Mesenchymal stem cell (in vitro differentiated cells and primary cell): ENCODE results near the gene PXT1.

Experiments used
- DNase-seq: peaks from one replicate; pipeline ENCODE4 v3.0.0-alpha.2; 2013
- H2AFZ ChIP-seq: one replicate; pipeline ENCODE4 v1.6.1; 2013; ENCODE audit warnings: low read depth, mild to moderate bottlenecking, control low read depth, inconsistent platforms, low read length, moderate library complexity
- H2AK5ac ChIP-seq: 2 replicates; pipeline ENCODE4 v1.6.1; 2013; ENCODE audit warnings: low read length, moderate library complexity, mild to moderate bottlenecking, inconsistent platforms; ENCODE audit not compliant: severe bottlenecking
- H2BK120ac ChIP-seq: one replicate; pipeline ENCODE4 v1.6.1; 2013; ENCODE audit warnings: low read depth, mild to moderate bottlenecking, inconsistent platforms, low read length, moderate library complexity
- H2BK12ac ChIP-seq, 2 experiments: one replicate each; pipeline ENCODE4 v1.6.1; 2013; ENCODE audit warnings: inconsistent platforms in 2 of 2, low read length in 2 of 2, mild to moderate bottlenecking in 2 of 2, moderate library complexity in 2 of 2, control low read depth in 1 of 2
- H2BK15ac ChIP-seq: one replicate; pipeline ENCODE4 v1.6.1; 2013; ENCODE audit warnings: mild to moderate bottlenecking, low read depth, inconsistent platforms; ENCODE audit not compliant: poor library complexity, severe bottlenecking
- H2BK5ac ChIP-seq: 2 replicates; pipeline ENCODE4 v1.6.1; 2013; ENCODE audit warnings: low read depth, mild to moderate bottlenecking, low read length, control low read depth, inconsistent platforms; ENCODE audit not compliant: poor library complexity, severe bottlenecking
- H3K14ac ChIP-seq, 2 experiments: one replicate each; pipeline ENCODE4 v1.6.1; 2013; ENCODE audit warnings: inconsistent platforms in 2 of 2, low read length in 2 of 2, control low read depth in 1 of 2, mild to moderate bottlenecking in 1 of 2, moderate library complexity in 1 of 2
- H3K18ac ChIP-seq, 2 experiments: one replicate each; pipeline ENCODE4 v1.6.1; 2013; ENCODE audit warnings: inconsistent platforms in 2 of 2, low read length in 2 of 2, control low read depth in 1 of 2, low read depth in 1 of 2, mild to moderate bottlenecking in 1 of 2
- H3K23ac ChIP-seq, 2 experiments: one replicate each; pipeline ENCODE4 v1.6.1; 2013; ENCODE audit warnings: inconsistent platforms in 2 of 2, low read length in 2 of 2, mild to moderate bottlenecking in 2 of 2, moderate library complexity in 2 of 2, control low read depth in 1 of 2
- H3K27ac ChIP-seq: 2 replicates; pipeline ENCODE4 v1.5.1; 2013; ENCODE audit warnings: mild to moderate bottlenecking, moderate library complexity, low read length, control low read depth, inconsistent platforms; ENCODE audit not compliant: poor library complexity, severe bottlenecking
- H3K27me3 ChIP-seq, 2 experiments: 2 replicates each; pipeline versions ENCODE4 v1.6.1 to v1.7.0; 2013; ENCODE audit warnings: low read length in 2 of 2, mild to moderate bottlenecking in 2 of 2, moderate library complexity in 2 of 2, control low read depth in 1 of 2, inconsistent platforms in 1 of 2; ENCODE audit not compliant: control insufficient read depth in 1 of 2, insufficient read depth in 1 of 2
- H3K36me3 ChIP-seq, 2 experiments: 2 replicates each; pipeline versions ENCODE4 v1.6.1 to v1.7.0; 2013; ENCODE audit warnings: low read length in 2 of 2, control low read depth in 1 of 2, inconsistent platforms in 1 of 2, low read depth in 1 of 2, mild to moderate bottlenecking in 1 of 2; ENCODE audit not compliant: insufficient read depth in 2 of 2, control insufficient read depth in 1 of 2
- H3K4ac ChIP-seq, 2 experiments: one replicate each; pipeline ENCODE4 v1.6.1; 2013; ENCODE audit warnings: inconsistent platforms in 2 of 2, low read length in 2 of 2, mild to moderate bottlenecking in 2 of 2, moderate library complexity in 2 of 2, control low read depth in 1 of 2, low read depth in 1 of 2
- H3K4me1 ChIP-seq: 2 replicates; pipeline ENCODE4 v1.6.1; 2013; ENCODE audit warnings: low read depth, low read length, control low read depth; ENCODE audit not compliant: control insufficient read depth, insufficient read depth
- H3K4me2 ChIP-seq: 2 replicates; pipeline ENCODE4 v1.6.1; 2013; ENCODE audit warnings: low read length, mild to moderate bottlenecking, inconsistent platforms; ENCODE audit not compliant: poor library complexity, severe bottlenecking
- H3K4me3 ChIP-seq, 2 experiments: 2 replicates each; pipeline versions ENCODE4 v1.5.1 to v1.7.0; 2013; ENCODE audit warnings: low read length in 2 of 2, mild to moderate bottlenecking in 2 of 2, control low read depth in 1 of 2, low read depth in 1 of 2; ENCODE audit not compliant: insufficient read depth in 1 of 2
- H3K79me1 ChIP-seq: replicated peaks from 2 replicates; pipeline ENCODE4 v1.6.1; 2013; ENCODE audit warnings: mild to moderate bottlenecking, control low read depth, low read length, inconsistent platforms; ENCODE audit not compliant: poor library complexity, severe bottlenecking
- H3K9ac ChIP-seq: 2 replicates; pipeline ENCODE4 v1.7.0; 2013; ENCODE audit warnings: mild to moderate bottlenecking, low read length, moderate library complexity
- H3K9me3 ChIP-seq: 2 replicates; pipeline ENCODE4 v1.7.0; 2013; ENCODE audit warnings: mild to moderate bottlenecking, low read length; ENCODE audit not compliant: control insufficient read depth
- H4K8ac ChIP-seq: one replicate; pipeline ENCODE4 v1.6.1; 2013; ENCODE audit warnings: inconsistent platforms, mild to moderate bottlenecking, low read length, moderate library complexity
- H4K91ac ChIP-seq: one replicate; pipeline ENCODE4 v1.6.1; 2013; ENCODE audit warnings: mild to moderate bottlenecking, low read length, inconsistent platforms
- WGBS: methylation state at CpG from one replicate; pipeline ENCODE4 v1.1.7; 2013; ENCODE audit warnings: mixed read lengths; 5-methylcytosine and 5-hydroxymethylcytosine counted together

The PXT1 gene

DNA sequence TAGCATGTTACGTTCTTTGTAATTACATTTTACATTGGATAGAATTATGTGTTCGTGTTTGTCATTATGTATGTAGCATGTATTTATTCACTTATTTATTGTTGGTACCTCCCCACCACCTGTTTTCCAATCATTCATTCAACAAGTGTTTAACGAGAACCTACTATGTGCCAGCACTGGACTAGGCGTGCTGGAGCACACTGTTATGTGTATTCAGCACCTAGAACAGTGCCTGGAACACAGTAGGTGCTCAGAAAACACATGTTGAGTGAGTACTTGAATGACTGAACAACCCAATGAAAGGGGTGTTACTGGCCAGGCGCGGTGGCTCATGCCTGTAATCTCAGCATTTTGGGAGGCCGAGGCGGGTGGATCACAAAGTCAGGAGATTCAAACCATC is 66.5 kb downstream of the PXT1 start:
- no peak overlapping the region for H2BK15ac ChIP-seq
- no peak overlapping the region for H3K4ac ChIP-seq
- H2BK12ac ChIP-seq, result no peak overlapping the region
- no peak overlapping the region for H3K18ac ChIP-seq
- no peak overlapping the region for H4K8ac ChIP-seq
- peaks cover 29 to 33% of the 10 kb centered on the region in 2 experiments for H3K27me3 ChIP-seq
- H3K9me3 ChIP-seq, result no peaks in the 10 kb centered on the region
- no peak overlapping the region for H3K4me3 ChIP-seq
- H2BK120ac ChIP-seq, result no peak overlapping the region
- no peaks in the 10 kb centered on the region for H3K4me1 ChIP-seq
- H3K36me3 ChIP-seq, result no peaks in the 10 kb centered on the region
- no peak overlapping the region for H3K27ac ChIP-seq
- no peak overlapping the region for H4K91ac ChIP-seq
- no peak overlapping the region for H2BK5ac ChIP-seq
- DNase-seq, result no peak
- no peak overlapping the region for H3K23ac ChIP-seq
- no peaks in the 10 kb centered on the region for H3K79me1 ChIP-seq
- H3K4me2 ChIP-seq, result no peak overlapping the region
- H2AK5ac ChIP-seq, result no peak overlapping the region
- no peak overlapping the region for H3K14ac ChIP-seq
- H3K9ac ChIP-seq, result no peak overlapping the region
- no peak overlapping the region for H2AFZ ChIP-seq
- WGBS, result 93% methylated on average over 6 of the region's 8 CpGs

DNA sequence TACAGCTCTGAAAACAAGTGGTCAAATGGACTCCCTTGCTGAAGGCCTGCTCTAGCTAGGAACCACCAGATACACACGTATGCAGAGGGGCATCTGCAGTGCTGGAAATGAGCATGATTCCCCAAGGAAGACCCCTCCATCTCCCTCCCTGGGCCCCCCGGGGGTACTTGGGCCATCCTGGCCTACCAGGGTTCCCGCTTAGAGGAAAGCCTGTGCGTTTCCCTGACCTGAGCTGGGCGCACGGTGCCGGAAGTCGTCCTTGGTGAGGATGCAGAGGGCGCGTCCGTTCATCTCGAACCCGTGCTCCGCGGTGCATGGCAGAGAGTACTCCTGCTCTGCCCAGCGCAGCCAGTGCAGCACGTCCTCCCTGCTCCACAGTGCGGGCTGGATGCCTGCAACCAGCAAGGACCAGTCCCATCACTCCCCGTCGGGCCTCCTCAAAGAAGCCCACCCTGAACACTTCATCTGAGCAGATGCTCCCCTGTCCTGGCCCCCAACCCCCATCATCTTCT is 67.0 kb downstream of the PXT1 start:
- H3K9me3 ChIP-seq, result no peaks in the 10 kb centered on the region
- no peak overlapping the region for H4K91ac ChIP-seq
- H3K9ac ChIP-seq, result no peak overlapping the region
- H3K4ac ChIP-seq, result no peak overlapping the region
- no peak overlapping the region for H2AFZ ChIP-seq
- peaks cover 33 to 36% of the 10 kb centered on the region in 2 experiments for H3K27me3 ChIP-seq
- no peak overlapping the region for H2BK120ac ChIP-seq
- H3K36me3 ChIP-seq, result no peaks in the 10 kb centered on the region
- no peak overlapping the region for H2BK15ac ChIP-seq
- no peak overlapping the region for H2BK5ac ChIP-seq
- H3K27ac ChIP-seq, result no peak overlapping the region
- H3K4me3 ChIP-seq, result no peak overlapping the region
- no peak overlapping the region for H3K18ac ChIP-seq
- H3K14ac ChIP-seq, result no peak overlapping the region
- DNase-seq, result no peak
- H4K8ac ChIP-seq, result no peak overlapping the region
- no peak overlapping the region for H2AK5ac ChIP-seq
- H2BK12ac ChIP-seq, result no peak overlapping the region
- no peaks in the 10 kb centered on the region for H3K79me1 ChIP-seq
- H3K4me2 ChIP-seq, result no peak overlapping the region
- WGBS, result 92% methylated on average over 20 of the region's 20 CpGs
- no peaks in the 10 kb centered on the region for H3K4me1 ChIP-seq
- H3K23ac ChIP-seq, result no peak overlapping the region

DNA sequence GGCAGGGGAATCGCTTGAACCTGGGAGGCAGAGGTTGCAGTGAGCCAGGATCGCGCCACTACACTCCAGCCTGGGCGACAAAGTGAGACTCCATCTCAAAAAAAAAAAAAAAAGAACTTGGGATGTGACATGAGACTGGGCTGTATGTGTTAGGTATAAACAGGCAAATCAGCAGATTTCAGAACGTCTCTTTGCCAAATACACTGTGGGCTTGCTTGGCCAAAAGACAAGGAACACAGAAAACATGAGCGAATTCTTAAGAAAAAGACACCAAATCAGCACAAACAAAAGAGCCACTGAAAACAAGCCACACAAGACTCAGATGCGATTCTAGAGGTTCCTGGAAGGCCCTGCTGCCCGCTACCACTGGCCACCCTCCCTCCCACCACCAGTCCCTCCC is 67.7 kb downstream of the PXT1 start:
- Histone ChIP-seq H3K79me1 (no peaks in the 10 kb centered on the region), H3K4me1 (no peaks in the 10 kb centered on the region)
- 91% methylated on average over 8 of the region's 8 CpGs for WGBS

DNA sequence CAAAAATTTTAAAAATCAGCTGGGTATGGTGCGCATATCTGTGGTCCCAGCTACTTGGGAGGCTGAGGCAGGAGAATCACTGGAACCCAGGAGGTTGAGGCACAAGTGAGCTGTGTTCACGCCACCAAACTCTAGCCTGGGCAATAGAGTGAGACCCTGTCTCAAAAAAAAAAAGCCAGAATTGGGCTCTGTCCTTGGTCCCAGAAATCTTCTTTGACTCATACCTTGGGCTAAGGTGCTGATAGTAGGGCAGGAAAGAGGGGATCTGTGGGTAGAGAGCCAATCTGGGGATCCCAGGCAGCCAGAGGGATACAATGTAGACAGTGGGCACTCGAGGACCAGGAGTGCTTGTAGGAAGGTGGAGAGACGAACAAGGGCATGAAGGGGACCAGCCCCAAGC is 68.5 kb downstream of the PXT1 start:
- Histone ChIP-seq H3K4me2 (no peak overlapping the region), H3K4me3 (no peak overlapping the region), H3K9ac (no peak overlapping the region), H2AK5ac (no peak overlapping the region), H3K27me3 (peaks cover 33 to 36% of the 10 kb centered on the region in 2 experiments), H3K79me1 (no peaks in the 10 kb centered on the region), H2BK120ac (no peak overlapping the region), H3K18ac (no peak overlapping the region), H2BK15ac (no peak overlapping the region), H4K8ac (no peak overlapping the region), H3K9me3 (no peaks in the 10 kb centered on the region), H2BK12ac (no peak overlapping the region), H4K91ac (no peak overlapping the region), H3K36me3 (no peaks in the 10 kb centered on the region), H2BK5ac (no peak overlapping the region), H2AFZ (no peak overlapping the region), H3K4me1 (peaks cover 2% of the 10 kb centered on the region), H3K14ac (no peak overlapping the region), H3K4ac (no peak overlapping the region), H3K23ac (no peak overlapping the region), H3K27ac (no peak overlapping the region)
- WGBS, result 74% methylated on average over 4 of the region's 4 CpGs
- no peak for DNase-seq

More for the DNA sequence above, 67.7 kb downstream of the PXT1 start:
- Histone ChIP-seq H2BK12ac (no peak overlapping the region), H3K27ac (no peak overlapping the region), H3K23ac (no peak overlapping the region), H3K9me3 (no peaks in the 10 kb centered on the region), H2BK15ac (no peak overlapping the region), H2AFZ (no peak overlapping the region), H3K9ac (no peak overlapping the region), H3K14ac (no peak overlapping the region), H2BK5ac (no peak overlapping the region), H3K4ac (no peak overlapping the region), H2AK5ac (no peak overlapping the region), H3K36me3 (no peaks in the 10 kb centered on the region), H3K27me3 (peaks cover 33 to 36% of the 10 kb centered on the region in 2 experiments), H3K4me2 (no peak overlapping the region), H3K18ac (no peak overlapping the region), H4K8ac (no peak overlapping the region), H3K4me3 (no peak overlapping the region), H4K91ac (no peak overlapping the region), H2BK120ac (no peak overlapping the region)
- no peak for DNase-seq
